ENCODE data around the gene ELAPOR2.
"Not testable (repeated sequence)": the region's sequence is repeated elsewhere in the genome, so short reads cannot be mapped to it uniquely, and the experiment has no call there.

ELAPOR2 gene

GRCh38 chr7:87067788-87068187 lies 8.3 kb upstream of the ELAPOR2 start:
- no peak for DNase-seq (ENCODE audit: low read depth)
- no peak overlapping the region for H3K4me3 ChIP-seq (ENCODE audit: low read length)
- TF ChIP-seq CTCF (IDR thresholded peaks at IDR 0.05; ENCODE audit: insufficient read depth, low read depth, low read length, missing control alignments) = no peak

- no peak for TF ChIP-seq CTCF (IDR thresholded peaks at IDR 0.05; ENCODE audit: insufficient read depth, low read depth, low read length, missing control alignments)
- H3K4me3 ChIP-seq (ENCODE audit: low read length) = no peak overlapping the region
Observed at GRCh38 chr7:87060288-87060537, 759 bp upstream of the ELAPOR2 start.

GRCh38 chr7:87058744-87059524 lies 520 bp downstream of the ELAPOR2 start:
- H3K4me3 ChIP-seq (ENCODE audit: low read length) = peak overlapping the region; percentile 41
- TF ChIP-seq CTCF (IDR thresholded peaks at IDR 0.05; ENCODE audit: insufficient read depth, low read depth, low read length, missing control alignments) = no peak
- DNase-seq (ENCODE audit: low read depth) = peak; percentile 5

More at GRCh38 chr7:87060288-87060537, 759 bp upstream of the ELAPOR2 start:
- no peak for DNase-seq (ENCODE audit: low read depth)

- no peak overlapping the region for H3K4me3 ChIP-seq (ENCODE audit: low read length)
- TF ChIP-seq CTCF (IDR thresholded peaks at IDR 0.05; ENCODE audit: insufficient read depth, low read depth, low read length, missing control alignments) = no peak
- no peak for DNase-seq (ENCODE audit: low read depth)
Observed at GRCh38 chr7:87057210-87057609, 2.2 kb downstream of the ELAPOR2 start.

GRCh38 chr7:87056346-87056745 lies 3.1 kb downstream of the ELAPOR2 start:
- no peak for TF ChIP-seq CTCF (IDR thresholded peaks at IDR 0.05; ENCODE audit: insufficient read depth, low read depth, low read length, missing control alignments)
- no peak overlapping the region for H3K4me3 ChIP-seq (ENCODE audit: low read length)
- DNase-seq (ENCODE audit: low read depth) = no peak

- no peak overlapping the region for H3K4me3 ChIP-seq (ENCODE audit: low read length)
- DNase-seq (ENCODE audit: low read depth) = no peak
- no peak for TF ChIP-seq CTCF (IDR thresholded peaks at IDR 0.05; ENCODE audit: insufficient read depth, low read depth, low read length, missing control alignments)
Observed at GRCh38 chr7:87048839-87049238, 10.6 kb downstream of the ELAPOR2 start.

GRCh38 chr7:87046456-87046855 lies 13.0 kb downstream of the ELAPOR2 start:
- H3K4me3 ChIP-seq (ENCODE audit: low read length) = no peak overlapping the region
- DNase-seq (ENCODE audit: low read depth) = no peak
- no peak for TF ChIP-seq CTCF (IDR thresholded peaks at IDR 0.05; ENCODE audit: insufficient read depth, low read depth, low read length, missing control alignments)

GRCh38 chr7:87044713-87045112 lies 14.7 kb downstream of the ELAPOR2 start:
- not testable (repeated sequence) for H3K4me3 ChIP-seq (ENCODE audit: low read length); DNase-seq (ENCODE audit: low read depth)

- not testable (repeated sequence) for DNase-seq (ENCODE audit: low read depth); H3K4me3 ChIP-seq (ENCODE audit: low read length)
Observed at GRCh38 chr7:87041586-87041985, 17.9 kb downstream of the ELAPOR2 start.

- DNase-seq (ENCODE audit: low read depth) = not testable (repeated sequence)
- H3K4me3 ChIP-seq (ENCODE audit: low read length) = peak overlapping the region; percentile 16
Observed at GRCh38 chr7:87039691-87040299, 19.7 kb downstream of the ELAPOR2 start.
